Central memory CD8-positive, alpha-beta T cell (primary cell): Measurements from ENCODE around the gene TMEM192.
"Not testable (repeated sequence)": the region's sequence is repeated elsewhere in the genome, so short reads cannot be mapped to it uniquely, and the experiment has no call there.

ENCODE experiments used
- ATAC-seq: fragments of 150-1000 bp; cut with Tn5 transposase; replicated peaks from 2 replicates; pipeline ENCODE4 v1.10.0; 2022; ENCODE audit warnings: mild to moderate bottlenecking, moderate FRiP score, moderate number of reproducible peaks; ENCODE audit not compliant: poor library complexity, severe bottlenecking; ENCODE audit errors: extremely low read depth
- DNase-seq, 2 donors: peaks; one replicate each; pipeline ENCODE4 v3.0.0; 2021; ENCODE audit warnings: low spot score in 2 of 2
- H3K27ac Mint-ChIP-seq: one replicate; pipeline ENCODE4 v1.8.0; 2022; ENCODE audit warnings: low read depth, mild to moderate bottlenecking, moderate library complexity, mixed read lengths
- H3K27me3 Mint-ChIP-seq: one replicate; pipeline ENCODE4 v1.8.0; 2022; ENCODE audit warnings: mixed read lengths
- H3K36me3 Mint-ChIP-seq: one replicate; pipeline ENCODE4 v1.8.0; 2022; ENCODE audit warnings: mild to moderate bottlenecking, moderate library complexity, mixed read lengths; ENCODE audit not compliant: insufficient read depth
- H3K4me1 Mint-ChIP-seq: one replicate; pipeline ENCODE4 v1.8.0; 2022; ENCODE audit warnings: mixed read lengths
- H3K4me3 Mint-ChIP-seq: one replicate; pipeline ENCODE4 v1.8.0; 2022; ENCODE audit warnings: mild to moderate bottlenecking, moderate library complexity, mixed read lengths
- H3K9me3 Mint-ChIP-seq: one replicate; pipeline ENCODE4 v1.8.0; 2022; ENCODE audit warnings: mixed read lengths

TMEM192 gene

GRCh38 chr4:165084787-165085186, 27.9 kb downstream of the TMEM192 start:
- H3K9me3 Mint-ChIP-seq, result not testable (repeated sequence)
- peaks cover 32% of the 10 kb centered on the region for H3K36me3 Mint-ChIP-seq

GRCh38 chr4:165079476-165079875, 33.2 kb downstream of the TMEM192 start:
- Mint-ChIP-seq H3K36me3 (peaks cover 26% of the 10 kb centered on the region), H3K4me3 (no peak overlapping the region)
- ATAC-seq, result no peak

More at GRCh38 chr4:165084787-165085186, 27.9 kb downstream of the TMEM192 start:
- not testable (repeated sequence) for H3K27me3 Mint-ChIP-seq, H3K4me1 Mint-ChIP-seq, ATAC-seq, H3K4me3 Mint-ChIP-seq, H3K27ac Mint-ChIP-seq, DNase-seq

GRCh38 chr4:165077034-165077578, 35.6 kb downstream of the TMEM192 start:
- Mint-ChIP-seq H3K27ac (no peak overlapping the region), H3K9me3 (no peaks in the 10 kb centered on the region), H3K4me1 (no peaks in the 10 kb centered on the region), H3K27me3 (no peaks in the 10 kb centered on the region), H3K36me3 (peaks cover 20% of the 10 kb centered on the region), H3K4me3 (no peak overlapping the region)
- DNase-seq (no peak), ATAC-seq (no peak)

More at GRCh38 chr4:165079476-165079875, 33.2 kb downstream of the TMEM192 start:
- no peaks in the 10 kb centered on the region for H3K4me1 Mint-ChIP-seq
- H3K27me3 Mint-ChIP-seq, result no peaks in the 10 kb centered on the region
- no peaks in the 10 kb centered on the region for H3K9me3 Mint-ChIP-seq
- DNase-seq, result no peak
- no peak overlapping the region for H3K27ac Mint-ChIP-seq

- not testable (repeated sequence) for H3K27me3 Mint-ChIP-seq, DNase-seq, H3K36me3 Mint-ChIP-seq, H3K4me3 Mint-ChIP-seq, H3K9me3 Mint-ChIP-seq, ATAC-seq, H3K4me1 Mint-ChIP-seq, H3K27ac Mint-ChIP-seq
Measured at GRCh38 chr4:165073346-165073745, 39.3 kb downstream of the TMEM192 start.

GRCh38 chr4:165070560-165070959, 42.1 kb downstream of the TMEM192 start:
- H3K9me3 Mint-ChIP-seq, result no peaks in the 10 kb centered on the region
- no peak overlapping the region for H3K4me3 Mint-ChIP-seq
- DNase-seq (no peak), ATAC-seq (no peak)
- H3K4me1 Mint-ChIP-seq, result no peaks in the 10 kb centered on the region
- H3K27me3 Mint-ChIP-seq, result no peaks in the 10 kb centered on the region
- H3K36me3 Mint-ChIP-seq, result no peaks in the 10 kb centered on the region
- no peak overlapping the region for H3K27ac Mint-ChIP-seq

- no peaks in the 10 kb centered on the region for H3K4me1 Mint-ChIP-seq
- ATAC-seq (no peak), DNase-seq (no peak)
- no peak overlapping the region for H3K27ac Mint-ChIP-seq
- no peaks in the 10 kb centered on the region for H3K27me3 Mint-ChIP-seq
- H3K4me3 Mint-ChIP-seq, result no peak overlapping the region
- H3K36me3 Mint-ChIP-seq, result no peaks in the 10 kb centered on the region
- no peaks in the 10 kb centered on the region for H3K9me3 Mint-ChIP-seq
Measured at GRCh38 chr4:165060938-165061337, 51.7 kb downstream of the TMEM192 start.

GRCh38 chr4:165059386-165059785, 53.3 kb downstream of the TMEM192 start:
- Mint-ChIP-seq H3K27me3 (no peaks in the 10 kb centered on the region), H3K36me3 (no peaks in the 10 kb centered on the region), H3K27ac (no peak overlapping the region), H3K4me1 (no peaks in the 10 kb centered on the region), H3K9me3 (no peaks in the 10 kb centered on the region), H3K4me3 (no peak overlapping the region)
- ATAC-seq (no peak), DNase-seq (no peak)

GRCh38 chr4:165058666-165059065, 54.0 kb downstream of the TMEM192 start:
- Mint-ChIP-seq H3K27ac (no peak overlapping the region), H3K9me3 (no peaks in the 10 kb centered on the region), H3K4me1 (no peaks in the 10 kb centered on the region), H3K27me3 (no peaks in the 10 kb centered on the region), H3K36me3 (no peaks in the 10 kb centered on the region), H3K4me3 (no peak overlapping the region)
- DNase-seq (no peak), ATAC-seq (no peak)

- ATAC-seq (no peak), DNase-seq (no peak)
- Mint-ChIP-seq H3K27ac (no peak overlapping the region), H3K27me3 (no peaks in the 10 kb centered on the region), H3K4me1 (no peaks in the 10 kb centered on the region), H3K9me3 (no peaks in the 10 kb centered on the region), H3K36me3 (no peaks in the 10 kb centered on the region), H3K4me3 (no peak overlapping the region)
Measured at GRCh38 chr4:165055601-165056000, 57.1 kb downstream of the TMEM192 start.

- H3K27me3 Mint-ChIP-seq, result peaks cover 1% of the 10 kb centered on the region
- no peak within 1 kb of the TSS for H3K27ac Mint-ChIP-seq
- H3K4me1 Mint-ChIP-seq, result no peaks in the 10 kb centered on the region
- DNase-seq (no peak), ATAC-seq (no peak)
- H3K4me3 Mint-ChIP-seq, result no peak within 1 kb of the TSS
- no peaks in the 10 kb centered on the region for H3K9me3 Mint-ChIP-seq
- H3K36me3 Mint-ChIP-seq, result no peaks in the 10 kb centered on the region
Measured at GRCh38 chr4:165053645-165054044, 59.0 kb downstream of the TMEM192 start, which contains the start of gene TRIM75. TSS of gene TRIM75 (plus strand) at chr4:165053866. CDS start at chr4:165059148, 5,282 bp downstream.

- no peak overlapping the region for H3K27ac Mint-ChIP-seq
Measured at GRCh38 chr4:165052627-165053026, 60.0 kb downstream of the TMEM192 start.

GRCh38 chr4:165048170-165048569, 64.5 kb downstream of the TMEM192 start:
- DNase-seq (no peak), ATAC-seq (no peak)
- no peaks in the 10 kb centered on the region for H3K36me3 Mint-ChIP-seq
- H3K4me3 Mint-ChIP-seq, result no peak overlapping the region
- no peaks in the 10 kb centered on the region for H3K4me1 Mint-ChIP-seq
- H3K27ac Mint-ChIP-seq, result no peak overlapping the region
- peaks cover 12% of the 10 kb centered on the region for H3K27me3 Mint-ChIP-seq
- no peaks in the 10 kb centered on the region for H3K9me3 Mint-ChIP-seq

More at GRCh38 chr4:165052627-165053026, 60.0 kb downstream of the TMEM192 start:
- no peaks in the 10 kb centered on the region for H3K4me1 Mint-ChIP-seq
- H3K9me3 Mint-ChIP-seq, result no peaks in the 10 kb centered on the region
- no peak for ATAC-seq
- no peaks in the 10 kb centered on the region for H3K36me3 Mint-ChIP-seq
- no peak for DNase-seq
- peaks cover 11% of the 10 kb centered on the region for H3K27me3 Mint-ChIP-seq
- H3K4me3 Mint-ChIP-seq, result no peak overlapping the region

- DNase-seq, result no peak
- H3K36me3 Mint-ChIP-seq, result no peaks in the 10 kb centered on the region
- peaks cover 4% of the 10 kb centered on the region for H3K27me3 Mint-ChIP-seq
- no peak within 1 kb of the TSS for H3K4me3 Mint-ChIP-seq
- no peak within 1 kb of the TSS for H3K27ac Mint-ChIP-seq
- H3K9me3 Mint-ChIP-seq, result no peaks in the 10 kb centered on the region
- no peak for ATAC-seq
- no peaks in the 10 kb centered on the region for H3K4me1 Mint-ChIP-seq
Measured at GRCh38 chr4:165031436-165032211, 81.0 kb downstream of the TMEM192 start, which contains the start of gene TRIM60. TSS of gene TRIM60 (plus strand) at chr4:165031999. CDS start at chr4:165040073, 8,074 bp downstream.
